ENCODE results near the gene PDPK1.
"Not testable (repeated sequence)": the region's sequence is repeated elsewhere in the genome, so short reads cannot be mapped to it uniquely, and the experiment has no call there.

Gene PDPK1

GRCh38 chr16:2540912-2541311 lies 3.1 kb downstream of the PDPK1 start:
- not testable (repeated sequence) for DNase-seq (ENCODE audit: low read depth in 2 of 2)

DNA sequence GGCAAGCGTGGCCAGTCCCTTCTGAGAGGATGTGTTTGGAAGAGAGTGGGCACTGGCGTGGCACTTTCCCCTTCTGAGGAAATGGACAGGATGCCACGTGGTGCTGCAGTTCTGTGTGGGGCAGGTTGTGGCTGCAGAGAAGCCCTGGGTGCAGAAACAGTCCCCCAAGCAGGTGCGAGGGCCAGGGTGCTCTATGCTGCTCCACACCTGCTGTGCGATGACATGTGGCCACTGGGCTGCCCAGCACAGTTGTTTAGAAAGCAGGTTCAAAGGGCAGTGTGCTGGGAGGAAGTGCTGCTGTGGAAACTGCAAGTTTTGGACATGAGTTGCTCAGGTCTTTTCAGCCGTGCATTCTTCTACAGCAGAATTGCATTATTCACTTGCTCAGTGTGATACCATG lies 3.6 kb downstream of the PDPK1 start:
- not testable (repeated sequence) for DNase-seq (ENCODE audit: low read depth in 2 of 2)

GRCh38 chr16:2543771-2544170 lies 6.0 kb downstream of the PDPK1 start:
- DNase-seq (ENCODE audit: low read depth in 2 of 2), result not testable (repeated sequence)

- DNase-seq (ENCODE audit: low read depth in 2 of 2), result not testable (repeated sequence)
These were observed 12.6 kb downstream of the PDPK1 start for GRCh38 chr16:2550283-2550878.

DNA sequence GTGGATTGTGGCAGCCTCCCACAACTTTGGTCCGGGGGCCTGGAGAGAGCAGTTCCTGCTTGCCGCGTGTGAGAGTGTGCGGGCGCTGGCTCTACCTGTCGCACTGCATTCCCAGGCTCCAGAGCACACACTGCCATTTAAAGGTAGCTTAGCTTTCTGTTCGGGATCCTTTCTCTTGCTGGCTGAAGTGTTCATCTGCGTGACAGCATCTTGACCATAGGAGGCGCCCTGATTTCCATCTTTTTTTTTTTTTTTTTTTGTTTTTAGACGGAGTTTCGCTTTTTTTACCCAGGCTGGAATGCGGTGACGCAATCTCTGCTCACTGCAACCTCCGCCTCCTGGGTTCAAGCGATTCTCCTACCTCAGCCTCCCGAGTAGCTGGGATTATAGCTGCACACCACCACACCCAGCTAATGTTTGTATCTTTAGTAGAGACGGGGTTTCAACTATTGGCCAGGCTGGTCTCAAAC lies 13.6 kb downstream of the PDPK1 start:
- DNase-seq (ENCODE audit: low read depth in 2 of 2), result not testable (repeated sequence)

- not testable (repeated sequence) for DNase-seq (ENCODE audit: low read depth in 2 of 2)
These were observed 17.0 kb downstream of the PDPK1 start for GRCh38 chr16:2554709-2555425.

DNA sequence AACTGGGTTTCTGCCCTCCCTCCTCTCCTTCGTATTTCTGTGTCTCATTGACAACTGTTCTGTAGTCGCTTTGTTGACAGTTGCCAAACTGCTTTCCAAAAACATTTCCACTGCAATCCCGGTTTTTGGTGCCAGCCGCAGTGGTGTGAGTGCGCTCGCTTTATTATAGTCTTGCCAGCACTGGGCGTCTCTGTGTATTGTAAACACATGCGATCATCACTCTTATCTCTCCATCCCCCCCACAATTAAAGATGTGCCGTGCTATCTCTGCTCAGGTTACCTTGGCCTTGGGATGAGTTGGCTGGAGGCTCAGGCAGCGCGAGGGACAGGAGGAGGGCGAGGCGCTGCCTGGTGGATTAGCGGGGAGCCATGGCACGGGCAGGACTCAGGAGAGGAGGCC lies 19.3 kb downstream of the PDPK1 start:
- DNase-seq (ENCODE audit: low read depth in 2 of 2), result not testable (repeated sequence)

- not testable (repeated sequence) for DNase-seq (ENCODE audit: low read depth in 2 of 2)
These were observed 22.4 kb downstream of the PDPK1 start for GRCh38 chr16:2560131-2560797.

DNA sequence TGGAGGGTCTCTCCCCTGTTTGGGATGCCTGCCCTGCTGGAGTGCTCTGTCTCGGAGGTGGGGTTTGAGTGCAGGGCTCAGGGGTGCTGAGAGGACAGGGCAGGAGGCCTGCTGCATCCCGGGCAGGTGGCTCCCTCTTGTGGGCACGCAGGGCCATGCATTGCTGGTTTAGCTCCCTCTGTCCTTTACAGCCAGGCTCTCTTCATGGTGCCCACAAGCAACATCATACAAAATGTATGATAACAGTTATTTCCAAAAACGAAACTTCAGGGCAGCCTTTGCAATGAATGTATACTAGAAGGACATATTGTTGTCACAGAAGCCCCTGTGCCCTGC lies 22.9 kb downstream of the PDPK1 start:
- peak; percentile 30 to 43 for DNase-seq (ENCODE audit: low read depth in 2 of 2)

DNA sequence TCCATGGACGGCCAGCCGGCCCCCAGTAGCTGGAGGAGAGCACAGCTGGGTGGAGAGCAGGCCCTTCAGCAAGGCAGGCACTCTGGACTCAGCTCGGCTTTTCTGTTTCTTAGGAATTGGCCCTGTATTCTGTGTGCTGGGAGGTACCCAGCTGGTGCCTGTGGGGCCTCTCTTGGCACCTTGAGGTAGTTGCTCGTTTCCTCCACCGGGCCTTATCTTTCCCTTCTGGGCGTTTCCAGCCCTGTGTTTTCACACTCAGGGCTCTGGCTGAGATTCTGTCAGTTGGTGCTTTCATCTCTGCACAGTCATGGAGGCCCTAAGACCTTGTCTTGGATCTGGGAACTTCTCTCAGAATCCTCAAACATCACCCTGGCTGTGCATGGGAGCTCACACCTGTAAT lies 29.7 kb downstream of the PDPK1 start:
- DNase-seq (ENCODE audit: low read depth in 2 of 2), result not testable (repeated sequence)

DNA sequence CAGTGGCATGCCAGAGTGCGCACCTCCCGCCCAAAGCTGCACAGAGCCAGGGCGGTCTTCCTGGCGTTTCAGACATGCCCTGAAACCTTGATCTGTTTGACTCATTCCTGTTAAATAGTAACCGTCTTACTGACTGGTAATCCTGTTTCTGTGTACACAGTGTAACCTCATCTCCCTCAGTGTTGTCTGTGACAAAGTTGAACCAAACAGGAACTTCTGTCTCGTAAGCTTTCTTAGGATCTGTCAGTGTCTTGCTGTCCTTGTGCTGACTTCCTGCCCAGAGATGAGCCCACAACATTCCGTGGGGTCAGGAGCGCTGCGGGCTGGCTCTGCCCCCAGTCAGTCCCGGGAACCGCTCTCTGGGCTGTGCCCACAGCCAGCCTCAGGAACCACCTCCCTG lies 30.8 kb downstream of the PDPK1 start:
- not testable (repeated sequence) for DNase-seq (ENCODE audit: low read depth in 2 of 2)

- DNase-seq (ENCODE audit: low read depth in 2 of 2), result not testable (repeated sequence)
These were observed 34.9 kb downstream of the PDPK1 start for GRCh38 chr16:2572704-2573103.

GRCh38 chr16:2575839-2576238 lies 38.0 kb downstream of the PDPK1 start:
- DNase-seq (ENCODE audit: low read depth in 2 of 2), result not testable (repeated sequence)

DNA sequence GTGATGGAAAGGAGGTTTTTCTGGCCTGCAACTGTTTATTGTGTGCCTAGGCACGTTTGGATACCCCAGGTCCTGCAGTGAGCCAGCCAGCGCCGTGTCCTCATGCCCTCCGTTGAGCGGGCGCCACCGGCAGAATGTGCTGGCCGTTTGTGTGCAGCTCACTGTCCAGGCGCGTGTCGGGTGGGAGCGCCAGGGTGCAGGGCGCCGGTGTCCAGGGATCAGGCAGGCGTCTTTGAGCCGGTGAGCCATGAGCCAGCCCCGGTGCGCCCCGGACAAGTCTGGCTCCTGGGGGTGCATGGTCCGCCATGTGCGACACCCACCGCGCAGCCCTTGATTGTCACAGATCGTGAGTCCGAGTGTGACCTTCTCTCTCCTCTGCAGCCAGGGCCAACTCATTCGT lies 39.2 kb downstream of the PDPK1 start:
- not testable (repeated sequence) for DNase-seq (ENCODE audit: low read depth in 2 of 2)

DNA sequence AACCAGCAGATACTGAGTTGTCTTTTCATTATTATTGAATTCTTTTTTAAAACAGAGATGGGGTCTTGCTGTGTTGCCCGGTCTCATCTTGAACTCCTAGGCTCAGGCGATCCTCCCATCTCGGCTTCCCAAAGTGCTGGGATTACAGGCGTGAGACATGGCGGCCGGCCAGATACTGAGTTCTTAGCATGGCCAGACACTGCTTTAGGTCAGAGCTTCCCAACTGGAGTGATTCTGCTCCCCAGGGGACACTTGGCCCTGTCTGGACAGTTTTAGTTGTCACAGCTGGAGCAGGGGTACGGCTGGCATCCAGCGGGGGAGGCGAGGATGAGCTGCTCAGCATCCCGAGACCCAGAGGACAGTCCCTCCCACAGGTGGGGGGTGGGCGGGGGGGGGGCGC lies 41.1 kb downstream of the PDPK1 start:
- not testable (repeated sequence) for DNase-seq (ENCODE audit: low read depth in 2 of 2)

DNA sequence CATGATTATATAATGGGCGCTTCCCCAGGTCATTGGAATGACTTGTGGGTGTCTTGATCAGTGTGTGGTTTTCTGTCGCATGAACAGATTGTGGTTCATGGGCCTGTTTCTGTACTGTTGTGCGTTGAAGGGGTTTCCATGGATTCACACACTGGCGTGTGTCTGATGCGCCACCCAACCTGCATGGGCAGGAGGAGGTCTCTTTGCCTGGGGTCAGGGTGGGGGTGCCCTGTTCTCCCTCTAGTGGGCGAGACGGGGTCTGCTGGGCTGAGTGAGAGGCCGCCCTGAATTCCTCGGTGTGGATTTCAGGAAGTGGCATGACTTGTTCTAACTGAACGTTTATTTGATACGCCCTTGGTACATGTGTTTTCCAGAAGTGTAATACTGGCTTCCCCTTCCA lies 42.3 kb downstream of the PDPK1 start:
- DNase-seq (ENCODE audit: low read depth in 2 of 2), result not testable (repeated sequence)

GRCh38 chr16:2580818-2581217 lies 43.0 kb downstream of the PDPK1 start:
- not testable (repeated sequence) for DNase-seq (ENCODE audit: low read depth in 2 of 2)

DNA sequence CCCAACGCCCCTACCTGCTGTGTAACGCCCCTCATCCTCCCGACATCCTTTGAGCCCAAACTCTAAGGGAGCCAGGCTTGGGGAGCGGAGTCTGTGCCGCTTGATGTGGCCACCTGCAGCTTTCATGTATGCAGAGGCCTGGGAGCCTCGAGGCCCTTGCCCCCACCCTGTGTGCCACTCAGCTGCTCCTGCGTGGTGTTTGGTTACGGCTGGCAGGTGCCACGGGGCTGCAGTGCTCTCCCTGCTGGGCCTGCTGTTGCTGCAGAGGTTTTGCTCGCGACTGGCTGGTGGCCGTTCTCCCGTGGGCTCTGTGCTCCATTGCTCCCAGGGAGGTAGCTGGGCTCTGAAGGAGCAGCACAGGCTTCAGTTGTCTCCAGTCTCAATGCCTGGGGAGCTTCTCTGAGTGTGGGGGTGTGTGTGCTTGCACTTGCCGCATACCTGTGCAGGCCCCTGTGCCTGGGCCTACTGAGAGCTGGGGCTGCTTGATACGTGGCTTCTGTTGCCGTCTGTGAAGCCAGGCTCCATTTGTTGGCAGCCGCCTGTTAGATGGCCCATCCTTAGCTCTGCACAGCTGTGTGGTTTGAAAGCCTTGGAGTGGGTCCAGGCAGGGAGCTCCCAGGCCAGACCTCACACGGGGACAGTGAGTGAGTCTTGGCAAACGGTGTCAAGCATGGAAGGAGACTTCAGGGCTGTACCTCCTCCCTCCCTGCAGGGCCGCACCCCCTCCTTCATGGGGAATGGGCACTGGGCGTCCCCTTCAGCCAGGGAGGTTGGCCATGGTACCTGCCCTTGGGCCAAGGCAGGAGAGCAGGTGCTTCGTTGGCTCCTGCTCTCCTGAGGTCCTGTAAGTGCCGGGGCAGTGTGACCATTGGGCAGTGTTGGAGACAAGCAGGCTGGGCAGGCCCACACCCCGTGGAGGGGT lies 47.2 kb downstream of the PDPK1 start:
- no peak for DNase-seq (ENCODE audit: low read depth in 2 of 2)

DNA sequence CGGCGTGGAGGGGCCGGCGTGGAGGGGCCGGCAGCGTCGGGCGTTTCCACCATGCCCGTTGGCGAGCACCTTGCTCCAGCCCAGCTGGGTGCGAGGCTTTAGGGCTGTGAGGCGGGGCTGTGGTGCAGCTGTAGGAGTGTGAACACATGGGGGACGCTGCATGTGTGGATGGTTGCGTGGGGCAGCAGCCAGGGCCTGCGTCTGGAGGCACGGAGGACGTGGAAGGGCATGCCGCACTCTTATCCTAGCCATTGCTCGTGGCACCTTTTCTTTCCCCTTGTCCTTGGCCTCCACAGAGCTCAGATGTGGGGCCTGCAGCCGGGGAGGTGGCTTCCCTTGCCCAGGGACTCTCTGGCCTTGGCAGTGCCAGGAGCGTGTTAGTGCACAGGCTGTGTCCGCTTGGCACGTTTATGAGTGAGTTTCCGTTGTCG lies 47.8 kb downstream of the PDPK1 start:
- no peak for DNase-seq (ENCODE audit: low read depth in 2 of 2)

- DNase-seq (ENCODE audit: low read depth in 2 of 2), result no peak
These were observed 48.4 kb downstream of the PDPK1 start for GRCh38 chr16:2586241-2586640.

DNA sequence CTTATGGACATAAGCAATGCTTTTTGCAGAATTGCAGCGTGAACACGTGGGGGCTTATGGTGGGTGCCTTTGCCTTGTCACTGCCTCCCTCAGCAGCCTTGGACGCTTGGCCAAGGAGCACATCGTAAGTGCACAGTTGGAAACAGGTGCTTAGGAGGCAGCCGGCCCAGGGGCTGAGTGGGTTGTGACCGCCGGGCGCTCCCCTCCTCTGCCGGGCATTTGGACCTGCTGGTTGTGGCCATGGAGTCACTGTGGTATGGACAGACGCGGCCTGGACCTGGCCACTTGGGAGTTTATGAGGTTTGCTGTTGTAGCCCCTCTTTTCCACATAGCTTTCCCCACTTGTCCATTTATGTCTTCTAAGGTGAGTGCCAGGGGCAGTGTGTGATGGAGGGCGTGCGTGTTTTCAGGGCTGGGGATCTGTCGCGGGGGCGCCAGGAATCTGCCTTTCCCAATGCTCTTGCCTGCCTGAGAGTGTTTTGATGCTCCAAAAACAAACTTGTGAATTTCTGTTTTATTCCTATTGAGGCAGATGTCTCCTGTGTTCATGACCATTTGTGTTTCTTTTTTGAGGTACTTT lies 49.2 kb downstream of the PDPK1 start:
- DNase-seq (ENCODE audit: low read depth in 2 of 2), result no peak

Measured in activated CD8-positive, alpha-beta memory T cell treated with anti-CD3 and anti-CD28 coated beads for 4 hours (primary cell).